B cell (primary cell): Measurements from ENCODE around the gene PREX1.

Experiments
- EZH2 ChIP-seq: IDR thresholded peaks from 2 replicates; pipeline ENCODE4 v1.6.1; 2012; ENCODE audit warnings: borderline replicate concordance, low read depth, mild to moderate bottlenecking, moderate library complexity, low read length; ENCODE audit not compliant: insufficient read depth, poor library complexity, severe bottlenecking
- TF ChIP-seq, protein P1 (sequence below): fragments of 200-600 bp; IDR thresholded peaks from one replicate; pipeline ENCODE4 v1.8.0; 2022; ENCODE audit warnings: antibody characterized with exemption, mild to moderate bottlenecking

GRCh38 chr20:48807586-48808381 lies 20.0 kb downstream of the PREX1 start:
- TF ChIP-seq, protein P1, sequence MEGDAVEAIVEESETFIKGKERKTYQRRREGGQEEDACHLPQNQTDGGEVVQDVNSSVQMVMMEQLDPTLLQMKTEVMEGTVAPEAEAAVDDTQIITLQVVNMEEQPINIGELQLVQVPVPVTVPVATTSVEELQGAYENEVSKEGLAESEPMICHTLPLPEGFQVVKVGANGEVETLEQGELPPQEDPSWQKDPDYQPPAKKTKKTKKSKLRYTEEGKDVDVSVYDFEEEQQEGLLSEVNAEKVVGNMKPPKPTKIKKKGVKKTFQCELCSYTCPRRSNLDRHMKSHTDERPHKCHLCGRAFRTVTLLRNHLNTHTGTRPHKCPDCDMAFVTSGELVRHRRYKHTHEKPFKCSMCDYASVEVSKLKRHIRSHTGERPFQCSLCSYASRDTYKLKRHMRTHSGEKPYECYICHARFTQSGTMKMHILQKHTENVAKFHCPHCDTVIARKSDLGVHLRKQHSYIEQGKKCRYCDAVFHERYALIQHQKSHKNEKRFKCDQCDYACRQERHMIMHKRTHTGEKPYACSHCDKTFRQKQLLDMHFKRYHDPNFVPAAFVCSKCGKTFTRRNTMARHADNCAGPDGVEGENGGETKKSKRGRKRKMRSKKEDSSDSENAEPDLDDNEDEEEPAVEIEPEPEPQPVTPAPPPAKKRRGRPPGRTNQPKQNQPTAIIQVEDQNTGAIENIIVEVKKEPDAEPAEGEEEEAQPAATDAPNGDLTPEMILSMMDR = no peak
- TF ChIP-seq EZH2 = no peak
